Gastroesophageal sphincter (tissue), 4 donors: ENCODE measurements around the gene BARHL2. TPM values are rescaled to one million over a fixed set of nuclear protein-coding genes. Genes with fewer than 3 reads are reported as not detected.

Source experiments
- ATAC-seq: fragments of 150-250 bp; one replicate; pipeline ENCODE4 v1.9.1; 2016; ENCODE audit warnings: mild to moderate bottlenecking, moderate library complexity
- H3K27ac ChIP-seq, 4 donors: fragments of 200-600 bp; sonication (generic) in 3 of 4; 1 replicate in 3 of 4; 2 replicates in 1 of 4; pipeline ENCODE4 v1.5.1; 2016 to 2019
- H3K27me3 ChIP-seq: fragments of 200-600 bp; sonication (generic); one replicate; pipeline ENCODE4 v1.5.1; 2019
- H3K36me3 ChIP-seq, 2 donors: fragments of 200-600 bp; sonication (generic); one replicate each; pipeline ENCODE4 v1.5.1; 2019; ENCODE audit warnings: control low read depth in 1 of 2
- H3K4me1 ChIP-seq, 3 donors: fragments of 200-600 bp; sonication (generic); 1 replicate in 2 of 3; 2 replicates in 1 of 3; pipeline ENCODE4 v1.5.1; 2016 to 2019; ENCODE audit warnings: control low read depth in 2 of 3
- H3K4me3 ChIP-seq, 2 donors: fragments of 200-600 bp; sonication (generic); one replicate each; pipeline ENCODE4 v1.5.1; 2019; ENCODE audit warnings: mild to moderate bottlenecking in 1 of 2, moderate library complexity in 1 of 2
- H3K9me3 ChIP-seq, 3 donors: fragments of 200-600 bp; sonication (generic); one replicate each; pipeline ENCODE4 v1.5.1; 2017 to 2019; ENCODE audit warnings: control low read depth in 2 of 3
- CTCF ChIP-seq, 4 experiments: fragments of 200-600 bp in 2 of 4; fragments of 450-650 bp in 2 of 4; sonication (generic) in 1 of 4; IDR thresholded peaks; one replicate each; pipeline ENCODE4 v1.5.1; 2017 to 2019; ENCODE audit warnings: antibody characterized with exemption in 4 of 4, mild to moderate bottlenecking in 2 of 4, moderate library complexity in 2 of 4
- EP300 ChIP-seq: sonication (generic); formaldehyde crosslinking; IDR thresholded peaks from one replicate; pipeline ENCODE4 v1.6.1; 2017; ENCODE audit warnings: antibody characterized with exemption, mild to moderate bottlenecking
- POLR2A ChIP-seq, 2 donors: fragments of 450-650 bp; IDR thresholded peaks; one replicate each; pipeline ENCODE4 v1.6.1; 2017; ENCODE audit warnings: antibody characterized with exemption in 2 of 2, mild to moderate bottlenecking in 2 of 2, moderate library complexity in 1 of 2
- POLR2AphosphoS5 ChIP-seq: sonication (generic); formaldehyde crosslinking; IDR thresholded peaks from one replicate; pipeline ENCODE4 v1.6.1; 2017; ENCODE audit warnings: antibody characterized with exemption
- WGBS, 2 donors: methylation state at CpG; one replicate each; pipeline ENCODE4 v1.1.5; 2018; ENCODE audit warnings: low coverage in 1 of 2; 5-methylcytosine and 5-hydroxymethylcytosine counted together
- total RNA-seq, 4 donors: library from RNA; depleted of rRNA; stranded (reverse); fragments of >200 nt; gene quantifications; one replicate each; pipeline ENCODE4 v1.1.0, GENCODE V29; 2016

Gene BARHL2
- total RNA-seq, 4 donors from 2014 or later: not detected

DNA sequence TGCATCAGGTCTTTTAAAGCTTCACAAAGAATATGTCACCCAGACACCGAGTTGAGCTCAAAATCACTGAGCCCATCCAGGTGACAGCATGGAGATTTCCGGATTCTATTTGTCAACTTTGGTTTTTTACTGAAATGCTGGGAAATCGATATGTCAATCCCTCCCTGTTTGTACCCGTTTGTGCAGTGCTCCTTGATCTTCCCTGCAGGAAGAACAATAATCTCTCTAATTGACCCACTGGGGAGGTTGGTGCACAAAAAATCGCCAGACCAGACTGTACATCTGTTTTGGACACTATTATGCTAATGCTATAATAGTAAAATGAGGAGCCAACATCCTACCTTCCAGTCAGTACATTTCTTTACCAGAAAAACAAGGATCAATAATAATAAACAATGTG is 1.8 kb downstream of the BARHL2 start:
- H3K27me3 ChIP-seq: peaks cover 100% of the 10 kb centered on the region
- no peak overlapping the region for H3K27ac ChIP-seq
- H3K36me3 ChIP-seq: no peaks in the 10 kb centered on the region
- TF ChIP-seq POLR2AphosphoS5 (no peak), POLR2A (IDR thresholded peaks at IDR 0.05) (no peak), EP300 (no peak), CTCF (IDR thresholded peaks at IDR 0.05) (no peak)
- H3K4me1 ChIP-seq: peaks cover 0 to 50% (median 11%) of the 10 kb centered on the region in 3 donors
- peaks cover 0 to 13% (median 0%) of the 10 kb centered on the region in 3 donors for H3K9me3 ChIP-seq
- ATAC-seq: no peak
- H3K4me3 ChIP-seq: no peak overlapping the region
- 0 to 6% methylated on average over 4 to 5 of the region's 5 CpGs for WGBS, 2 donors

DNA sequence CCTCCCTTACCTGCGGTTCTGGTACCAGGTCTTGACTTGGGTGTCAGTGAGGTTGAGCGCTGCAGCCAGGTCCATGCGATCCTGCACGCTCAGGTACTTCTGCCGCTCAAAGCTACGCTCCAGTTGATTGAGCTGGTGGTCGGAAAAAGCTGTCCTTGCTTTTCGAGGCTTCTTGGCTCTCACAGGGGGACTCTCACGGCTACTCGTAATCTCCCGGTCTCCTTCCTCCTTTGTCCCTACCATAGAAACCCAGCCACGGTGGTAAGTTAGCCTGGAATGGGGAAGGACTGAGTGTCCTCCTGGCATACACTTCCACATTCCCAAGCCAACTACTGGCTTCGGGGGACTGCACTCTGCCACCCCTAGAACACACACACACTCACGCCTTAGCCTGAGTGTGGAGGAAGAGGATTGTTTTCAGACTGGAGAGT is 2.6 kb downstream of the BARHL2 start:
- no peak for TF ChIP-seq EP300
- no peak for TF ChIP-seq POLR2AphosphoS5
- no peak for TF ChIP-seq POLR2A (IDR thresholded peaks at IDR 0.05)
- TF ChIP-seq CTCF (IDR thresholded peaks at IDR 0.05): no peak
- H3K9me3 ChIP-seq: peaks cover 0 to 5% (median 0%) of the 10 kb centered on the region in 3 donors
- WGBS, 2 donors: 1 to 15% methylated on average over 3 to 12 of the region's 14 CpGs
- H3K36me3 ChIP-seq: no peaks in the 10 kb centered on the region
- H3K27ac ChIP-seq: no peak overlapping the region
- peaks cover 100% of the 10 kb centered on the region for H3K27me3 ChIP-seq
- no peak overlapping the region for H3K4me3 ChIP-seq
- peaks cover 0 to 46% (median 11%) of the 10 kb centered on the region in 3 donors for H3K4me1 ChIP-seq
- ATAC-seq: no peak

DNA sequence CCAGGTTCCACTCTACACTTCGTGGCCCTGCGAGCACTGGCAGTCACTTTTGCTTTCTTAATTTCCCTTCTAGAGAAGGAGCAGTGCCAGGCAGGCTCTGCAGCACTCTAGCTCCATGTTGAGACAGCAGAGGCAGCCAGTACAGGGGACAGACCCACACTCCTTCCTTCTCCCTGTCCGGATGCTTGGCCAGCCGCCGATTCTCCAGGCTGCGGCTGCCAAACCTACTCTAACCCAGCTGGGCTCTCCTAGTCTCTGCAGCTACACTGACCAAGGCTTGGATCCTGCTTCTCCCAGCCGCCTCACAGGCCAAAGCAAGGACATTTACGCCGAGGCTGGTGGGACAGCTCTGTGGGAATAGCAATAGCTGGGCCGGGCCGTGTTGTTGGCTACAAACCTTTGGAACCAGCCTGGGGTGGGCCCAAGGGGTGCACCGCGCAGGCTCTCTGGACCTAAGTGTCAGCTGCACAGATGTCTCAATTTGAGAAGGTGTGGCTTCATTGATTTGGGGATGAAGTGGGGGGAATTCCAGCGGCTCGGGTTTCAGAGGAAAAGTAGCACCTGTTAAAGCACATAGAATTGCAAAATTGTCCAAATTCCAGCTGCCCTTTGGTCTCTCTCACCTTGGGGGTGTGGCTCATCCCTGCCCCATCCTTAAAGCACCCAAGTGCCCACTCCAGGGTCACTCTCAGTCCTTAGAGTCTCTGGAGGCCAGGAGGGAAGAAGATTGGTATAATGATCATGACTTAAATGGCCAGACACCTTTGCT is 3.2 kb downstream of the BARHL2 start:
- ATAC-seq: no peak
- Histone ChIP-seq H3K27me3 (peaks cover 100% of the 10 kb centered on the region), H3K27ac (no peak overlapping the region), H3K9me3 (peaks cover 0 to 4% (median 0%) of the 10 kb centered on the region in 3 donors), H3K4me3 (no peak overlapping the region), H3K4me1 (peaks cover 0 to 40% (median 11%) of the 10 kb centered on the region in 3 donors), H3K36me3 (no peaks in the 10 kb centered on the region)
- WGBS, 2 donors: 1 to 4% methylated on average over 5 to 15 of the region's 15 CpGs
- TF ChIP-seq EP300 (no peak), POLR2AphosphoS5 (no peak), CTCF (IDR thresholded peaks at IDR 0.05) (no peak)

GRCh38 chr1:90712915-90713730 is 4.0 kb downstream of the BARHL2 start:
- WGBS, 2 donors: 7% methylated on average over 13 to 15 of the region's 15 CpGs
- H3K4me3 ChIP-seq: no peak overlapping the region
- peaks cover 0 to 4% (median 0%) of the 10 kb centered on the region in 3 donors for H3K9me3 ChIP-seq
- no peaks in the 10 kb centered on the region for H3K36me3 ChIP-seq
- peaks cover 100% of the 10 kb centered on the region for H3K27me3 ChIP-seq
- H3K27ac ChIP-seq: no peak overlapping the region
- peaks cover 0 to 32% (median 4%) of the 10 kb centered on the region in 3 donors for H3K4me1 ChIP-seq
- TF ChIP-seq POLR2AphosphoS5 (no peak), EP300 (no peak), POLR2A (IDR thresholded peaks at IDR 0.05) (no peak), CTCF (IDR thresholded peaks at IDR 0.05) (no peak)
- no peak for ATAC-seq
